Measurements from ENCODE around the gene CDH12.

DNA sequence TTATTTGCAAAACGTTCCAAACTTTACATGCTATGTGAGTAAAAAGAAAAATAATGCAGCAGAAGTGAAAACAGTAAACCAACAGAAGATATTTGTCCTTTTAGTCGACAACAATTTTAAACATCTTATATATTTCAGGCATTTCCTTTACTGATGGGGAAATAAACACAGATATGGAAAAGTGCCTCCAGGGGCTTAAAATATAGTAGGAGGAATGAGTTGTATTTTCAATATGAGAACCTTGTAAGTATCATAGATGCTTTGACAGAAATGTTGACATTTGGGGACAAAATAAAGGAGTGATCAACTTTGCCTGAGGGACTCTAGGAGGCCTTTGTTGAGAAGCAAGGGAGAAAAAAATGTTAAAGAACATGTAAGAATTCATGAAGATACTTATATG, 1043.5 kb downstream of the CDH12 start:
- TF ChIP-seq CTCF (IDR thresholded peaks at IDR 0.05) (no peak), POLR2A (IDR thresholded peaks at IDR 0.05; ENCODE audit: low read depth) (no peak), POLR2AphosphoS5 (IDR thresholded peaks at IDR 0.05) (no peak), EP300 (IDR thresholded peaks at IDR 0.05) (no peak)
